Gastroesophageal sphincter (tissue), 3 donors: ENCODE measurements around the gene ALK.

Source experiments
- CTCF ChIP-seq, 4 experiments: fragments of 200-600 bp in 2 of 4; fragments of 450-650 bp in 2 of 4; sonication (generic) in 1 of 4; IDR thresholded peaks; one replicate each; pipeline ENCODE4 v1.5.1; 2017 to 2019; ENCODE audit warnings: antibody characterized with exemption in 4 of 4, mild to moderate bottlenecking in 2 of 4, moderate library complexity in 2 of 4
- EP300 ChIP-seq: sonication (generic); formaldehyde crosslinking; IDR thresholded peaks from one replicate; pipeline ENCODE4 v1.6.1; 2017; ENCODE audit warnings: antibody characterized with exemption, mild to moderate bottlenecking
- POLR2A ChIP-seq, 2 donors: fragments of 450-650 bp; IDR thresholded peaks; one replicate each; pipeline ENCODE4 v1.6.1; 2017; ENCODE audit warnings: antibody characterized with exemption in 2 of 2, mild to moderate bottlenecking in 2 of 2, moderate library complexity in 1 of 2
- POLR2AphosphoS5 ChIP-seq: sonication (generic); formaldehyde crosslinking; IDR thresholded peaks from one replicate; pipeline ENCODE4 v1.6.1; 2017; ENCODE audit warnings: antibody characterized with exemption

DNA sequence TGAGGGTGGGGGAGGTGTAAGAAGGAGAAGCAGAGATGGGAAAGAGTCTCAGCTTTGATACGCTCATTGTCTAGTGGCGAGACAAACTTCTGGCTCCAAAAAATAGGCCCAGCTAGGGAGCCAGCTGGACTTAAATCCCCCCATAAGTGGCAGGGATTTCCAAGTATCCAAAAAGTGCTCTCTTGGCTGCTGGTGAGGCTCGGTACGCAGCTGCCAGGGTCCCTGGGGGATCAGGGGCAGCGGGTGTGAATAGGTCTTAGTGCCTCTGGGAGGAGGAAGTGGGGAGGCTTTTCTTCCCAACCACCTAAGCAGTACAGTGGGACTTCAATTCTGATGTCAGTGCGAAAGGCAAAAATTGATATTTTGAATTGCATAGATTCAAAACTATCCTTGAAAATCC, 73.5 kb downstream of the ALK start:
- no peak for TF ChIP-seq CTCF (IDR thresholded peaks at IDR 0.05)
- TF ChIP-seq POLR2A (IDR thresholded peaks at IDR 0.05), result no peak
- no peak for TF ChIP-seq POLR2AphosphoS5
- TF ChIP-seq EP300, result no peak
